HEK293 (cell line): ENCODE data around the gene C5orf46.

ENCODE experiments used
- CTCF ChIA-PET: fragments of 350-600 bp; formaldehyde crosslinking; extraction: SDS; loops from one replicate; lab custom pipeline; 2021; ENCODE audit warnings: antibody characterized with exemption; lab: Yijun Ruan, JAX
- POLR2A ChIA-PET: fragments of 300-600 bp; formaldehyde crosslinking; extraction: SDS; loops from one replicate; lab custom pipeline; 2020; ENCODE audit warnings: antibody characterized with exemption, inconsistent platforms; lab: Yijun Ruan, JAX
- H3K27ac ChIP-seq: fragments of 200-500 bp; sonication (Bioruptor generic); 2 replicates; pipeline ENCODE4 v1.5.1; 2014; ENCODE audit warnings: low read depth, low read length, control low read depth, inconsistent platforms; ENCODE audit errors: extremely low read depth
- H3K36me3 ChIP-seq, 2 experiments: fragments of 200-500 bp in 1 of 2; sonication (Bioruptor generic) in 1 of 2; 1 replicate in 1 of 2; 2 replicates in 1 of 2; pipeline ENCODE4 v1.5.1; 2014 to 2017; ENCODE audit warnings: inconsistent platforms in 2 of 2, low read length in 2 of 2; ENCODE audit not compliant: control insufficient read depth in 2 of 2, insufficient read depth in 1 of 2
- H3K4me1 ChIP-seq: fragments of 200-500 bp; sonication (Bioruptor generic); 2 replicates; pipeline ENCODE4 v1.5.1; 2014; ENCODE audit warnings: mild to moderate bottlenecking, low read length, inconsistent platforms; ENCODE audit not compliant: control insufficient read depth, insufficient read depth
- H3K4me3 ChIP-seq: 2 replicates; pipeline ENCODE4 v1.5.1; 2011; ENCODE audit warnings: low read depth, mild to moderate bottlenecking, control low read depth, low read length, moderate library complexity
- H3K9me3 ChIP-seq: fragments of 200-500 bp; sonication (Bioruptor generic); 2 replicates; pipeline ENCODE4 v1.5.1; 2014; ENCODE audit warnings: low read depth, low read length, inconsistent platforms; ENCODE audit not compliant: control insufficient read depth, insufficient read depth
- BCL6B ChIP-seq: fragments of 450-650 bp; formaldehyde crosslinking; IDR thresholded peaks from 2 replicates; pipeline ENCODE4 v1.5.1; 2017; ENCODE audit warnings: missing biosample characterization, missing genetic modification characterization
- FEZF1 ChIP-seq: fragments of 450-650 bp; formaldehyde crosslinking; IDR thresholded peaks from 2 replicates; pipeline ENCODE4 v1.5.1; 2016; ENCODE audit warnings: missing biosample characterization, missing genetic modification characterization
- GLI2 ChIP-seq: fragments of 450-650 bp; formaldehyde crosslinking; IDR thresholded peaks from 2 replicates; pipeline ENCODE4; 2017; ENCODE audit warnings: missing biosample characterization, missing genetic modification characterization, low read depth, borderline replicate concordance
- GLIS2 ChIP-seq: fragments of 450-650 bp; formaldehyde crosslinking; IDR thresholded peaks from 2 replicates; pipeline ENCODE4 v1.5.1; 2016; ENCODE audit warnings: missing biosample characterization, missing genetic modification characterization
- HOXD13 ChIP-seq: sonication (generic); formaldehyde crosslinking; IDR thresholded peaks from 2 replicates; pipeline ENCODE4 v1.8.0; 2022; ENCODE audit warnings: missing genetic modification reagents, borderline replicate concordance
- PATZ1 ChIP-seq: fragments of 450-650 bp; formaldehyde crosslinking; IDR thresholded peaks from 2 replicates; pipeline ENCODE4 v1.5.1; 2016; ENCODE audit warnings: missing biosample characterization, missing genetic modification characterization
- SCRT2 ChIP-seq: fragments of 450-650 bp; formaldehyde crosslinking; IDR thresholded peaks from 2 replicates; pipeline ENCODE4 v1.5.1; 2016; ENCODE audit warnings: missing biosample characterization, missing genetic modification characterization
- ZBTB48 ChIP-seq: fragments of 450-650 bp; formaldehyde crosslinking; IDR thresholded peaks from 2 replicates; pipeline ENCODE4 v1.5.1; 2016; ENCODE audit warnings: missing biosample characterization, missing genetic modification characterization
- ZNF112 ChIP-seq: fragments of 450-650 bp; formaldehyde crosslinking; IDR thresholded peaks from 2 replicates; pipeline ENCODE4 v1.5.0; 2017; ENCODE audit warnings: missing biosample characterization, missing genetic modification characterization
- ZNF19 ChIP-seq: fragments of 450-650 bp; formaldehyde crosslinking; IDR thresholded peaks from 2 replicates; pipeline ENCODE4; 2016; ENCODE audit warnings: missing biosample characterization, missing genetic modification characterization, low read depth
- ZNF311 ChIP-seq: fragments of 450-650 bp; formaldehyde crosslinking; IDR thresholded peaks from 2 replicates; pipeline ENCODE4 v1.5.1; 2017; ENCODE audit warnings: missing biosample characterization, missing genetic modification characterization, borderline replicate concordance
- ZNF391 ChIP-seq: fragments of 450-650 bp; formaldehyde crosslinking; IDR thresholded peaks from 2 replicates; pipeline ENCODE4 v1.5.1; 2016; ENCODE audit warnings: low read depth, missing biosample characterization, missing genetic modification characterization, borderline replicate concordance
- ZNF394 ChIP-seq: fragments of 450-650 bp; formaldehyde crosslinking; IDR thresholded peaks from 2 replicates; pipeline ENCODE4 v1.5.1; 2016; ENCODE audit warnings: missing biosample characterization, missing genetic modification characterization, mild to moderate bottlenecking, moderate library complexity, borderline replicate concordance
- ZNF501 ChIP-seq: fragments of 450-650 bp; formaldehyde crosslinking; IDR thresholded peaks from 2 replicates; pipeline ENCODE4 v1.5.1; 2016; ENCODE audit warnings: missing biosample characterization, missing genetic modification characterization
- ZNF544 ChIP-seq: fragments of 450-650 bp; formaldehyde crosslinking; IDR thresholded peaks from 2 replicates; pipeline ENCODE4 v1.5.0; 2017; ENCODE audit warnings: missing biosample characterization, missing genetic modification characterization
- ZNF548 ChIP-seq: fragments of 450-650 bp; formaldehyde crosslinking; IDR thresholded peaks from 2 replicates; pipeline ENCODE4 v1.5.1; 2016; ENCODE audit warnings: missing biosample characterization, missing genetic modification characterization
- ZNF585B ChIP-seq: fragments of 450-650 bp; formaldehyde crosslinking; IDR thresholded peaks from 2 replicates; pipeline ENCODE4 v1.5.1; 2016; ENCODE audit warnings: missing biosample characterization, missing genetic modification characterization
- ZNF629 ChIP-seq: fragments of 450-650 bp; formaldehyde crosslinking; IDR thresholded peaks from 2 replicates; pipeline ENCODE4 v1.5.1; 2017; ENCODE audit warnings: missing biosample characterization, missing genetic modification characterization
- ZNF664 ChIP-seq: fragments of 450-650 bp; formaldehyde crosslinking; IDR thresholded peaks from 2 replicates; pipeline ENCODE4 v1.5.1; 2016; ENCODE audit warnings: missing biosample characterization, missing genetic modification characterization
- ZNF701 ChIP-seq: fragments of 450-650 bp; formaldehyde crosslinking; IDR thresholded peaks from 2 replicates; pipeline ENCODE4 v1.5.1; 2016; ENCODE audit warnings: missing biosample characterization, missing genetic modification characterization
- ZNF776 ChIP-seq: fragments of 450-650 bp; formaldehyde crosslinking; IDR thresholded peaks from 2 replicates; pipeline ENCODE4 v1.5.0; 2017; ENCODE audit warnings: missing biosample characterization, missing genetic modification characterization, borderline replicate concordance
- ZNF843 ChIP-seq: fragments of 450-650 bp; formaldehyde crosslinking; IDR thresholded peaks from 2 replicates; pipeline ENCODE4 v1.5.1; 2016; ENCODE audit warnings: missing biosample characterization, missing genetic modification characterization

Gene C5orf46

GRCh38 chr5:147844846-147845245 lies 61.5 kb downstream of the C5orf46 start:
- POLR2A ChIA-PET = no interaction called here

GRCh38 chr5:147842869-147843268 lies 63.5 kb downstream of the C5orf46 start:
- CTCF ChIA-PET = interaction anchor here (7.4 kb wide), 1 partner anchor 14 kb away, joined by 54 read pairs; no protein-coding TSS in a partner anchor
- TF ChIP-seq ZNF701 (tag by site-specific recombination) = no peak
- TF ChIP-seq HOXD13 (CRISPR knock-in tag) = no peak
- TF ChIP-seq ZBTB48 (tag by site-specific recombination) = no peak
- no peak for TF ChIP-seq ZNF548 (tag by site-specific recombination)
- TF ChIP-seq ZNF585B (tag by site-specific recombination) = no peak
- TF ChIP-seq ZNF112 = no peak
- TF ChIP-seq ZNF19 (tag by site-specific recombination) = no peak
- TF ChIP-seq ZNF311 (tag by site-specific recombination) = no peak
- TF ChIP-seq ZNF843 (tag by site-specific recombination) = no peak
- no peak for TF ChIP-seq ZNF544
- no peak for TF ChIP-seq ZNF501 (tag by site-specific recombination)
- TF ChIP-seq FEZF1 (tag by site-specific recombination) = no peak
- TF ChIP-seq ZNF776 (tag by site-specific recombination) = no peak
- no peak for TF ChIP-seq ZNF391 (tag by site-specific recombination)
- no peak for TF ChIP-seq ZNF629 (tag by site-specific recombination)
- no peak for TF ChIP-seq ZNF664 (tag by site-specific recombination)
- TF ChIP-seq PATZ1 (tag by site-specific recombination) = no peak
- TF ChIP-seq GLI2 (tag by site-specific recombination) = no peak
- TF ChIP-seq BCL6B (tag by site-specific recombination) = no peak
- no peak for TF ChIP-seq GLIS2 (tag by site-specific recombination)
- Histone ChIP-seq H3K4me3 (no peak overlapping the region), H3K27ac (no peak overlapping the region), H3K4me1 (no peaks in the 10 kb centered on the region), H3K36me3 (no peaks in the 10 kb centered on the region), H3K9me3 (no peaks in the 10 kb centered on the region)
- POLR2A ChIA-PET = no interaction called here

More at GRCh38 chr5:147844846-147845245, 61.5 kb downstream of the C5orf46 start:
- Histone ChIP-seq H3K9me3 (no peaks in the 10 kb centered on the region), H3K4me3 (no peak overlapping the region), H3K36me3 (no peaks in the 10 kb centered on the region), H3K27ac (no peak overlapping the region), H3K4me1 (no peaks in the 10 kb centered on the region)
- CTCF ChIA-PET = interaction anchor here (1.4 to 7.4 kb wide), 2 partner anchors 12 to 16 kb away, joined by 5 to 54 read pairs; no protein-coding TSS in a partner anchor
- TF ChIP-seq ZNF394 (tag by site-specific recombination) (no peak), SCRT2 (tag by site-specific recombination) (0 out of 2 replicates have a peak, but pooled peaks have one; percentile 17)
